Neural crest cell (in vitro differentiated cells): ENCODE data around the gene ARG2. TPM values are rescaled to one million over a fixed set of nuclear protein-coding genes. Genes with fewer than 3 reads are reported as not detected.

Source experiments
- DNase-seq: peaks from one replicate; pipeline ENCODE4 v3.0.0; 2021; ENCODE audit warnings: low read depth, mixed read lengths, low spot score
- H3K27ac Mint-ChIP-seq: one replicate; pipeline ENCODE4 v1.8.0; 2021; ENCODE audit warnings: mild to moderate bottlenecking, mixed read lengths; ENCODE audit not compliant: unreplicated experiment
- H3K27me3 Mint-ChIP-seq: 2 replicates; pipeline ENCODE4 v1.8.0; 2021; ENCODE audit warnings: low read depth, mild to moderate bottlenecking, mixed read lengths
- H3K36me3 Mint-ChIP-seq: 2 replicates; pipeline ENCODE4 v1.8.0; 2021; ENCODE audit warnings: low read depth, mild to moderate bottlenecking, mixed read lengths
- H3K4me1 Mint-ChIP-seq: 2 replicates; pipeline ENCODE4 v1.8.0; 2021; ENCODE audit warnings: mixed read lengths
- H3K4me3 Mint-ChIP-seq: one replicate; pipeline ENCODE4 v1.8.0; 2021; ENCODE audit warnings: mild to moderate bottlenecking, mixed read lengths
- H3K9me3 Mint-ChIP-seq: 2 replicates; pipeline ENCODE4 v1.8.0; 2021; ENCODE audit warnings: mixed read lengths
- total RNA-seq: library from RNA; stranded (reverse); gene quantifications from 2 replicates; pipeline ENCODE4 v1.2.1, GENCODE V29; 2021
- TF ChIP-seq, protein P1 (sequence below): fragments of 200-600 bp; sonication (generic); conservative IDR thresholded peaks from 2 replicates; pipeline ENCODE4 v1.5.0; 2021; ENCODE audit warnings: antibody characterized with exemption, mild to moderate bottlenecking

ARG2 gene
- total RNA-seq, 1 donor from 2014 or later, result 22.2 TPM

DNA sequence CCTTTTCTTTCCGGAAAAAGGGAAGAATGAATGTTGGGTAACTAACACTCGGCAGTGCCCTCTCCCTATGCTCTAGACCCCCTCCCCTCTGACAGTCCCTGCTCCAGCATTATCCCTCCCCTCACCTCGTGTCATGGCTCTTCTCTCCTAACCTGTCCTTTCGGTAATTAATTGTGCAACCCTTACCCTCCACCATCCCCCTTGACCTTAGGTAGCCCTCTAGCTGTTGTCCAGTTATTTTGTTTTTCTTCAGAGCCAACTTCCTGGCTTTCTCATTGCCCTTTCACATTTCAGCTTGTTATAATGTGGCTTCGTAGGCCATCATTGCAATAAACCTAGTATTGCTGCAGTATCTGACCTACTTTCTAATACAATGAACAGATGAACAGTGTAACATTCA, 11.2 kb downstream of the ARG2 start:
- Mint-ChIP-seq H3K27ac (no peak overlapping the region), H3K27me3 (no peaks in the 10 kb centered on the region), H3K9me3 (no peaks in the 10 kb centered on the region), H3K4me1 (no peaks in the 10 kb centered on the region), H3K4me3 (no peak overlapping the region), H3K36me3 (peaks cover 9% of the 10 kb centered on the region)
- DNase-seq, result no peak
- TF ChIP-seq, protein P1, sequence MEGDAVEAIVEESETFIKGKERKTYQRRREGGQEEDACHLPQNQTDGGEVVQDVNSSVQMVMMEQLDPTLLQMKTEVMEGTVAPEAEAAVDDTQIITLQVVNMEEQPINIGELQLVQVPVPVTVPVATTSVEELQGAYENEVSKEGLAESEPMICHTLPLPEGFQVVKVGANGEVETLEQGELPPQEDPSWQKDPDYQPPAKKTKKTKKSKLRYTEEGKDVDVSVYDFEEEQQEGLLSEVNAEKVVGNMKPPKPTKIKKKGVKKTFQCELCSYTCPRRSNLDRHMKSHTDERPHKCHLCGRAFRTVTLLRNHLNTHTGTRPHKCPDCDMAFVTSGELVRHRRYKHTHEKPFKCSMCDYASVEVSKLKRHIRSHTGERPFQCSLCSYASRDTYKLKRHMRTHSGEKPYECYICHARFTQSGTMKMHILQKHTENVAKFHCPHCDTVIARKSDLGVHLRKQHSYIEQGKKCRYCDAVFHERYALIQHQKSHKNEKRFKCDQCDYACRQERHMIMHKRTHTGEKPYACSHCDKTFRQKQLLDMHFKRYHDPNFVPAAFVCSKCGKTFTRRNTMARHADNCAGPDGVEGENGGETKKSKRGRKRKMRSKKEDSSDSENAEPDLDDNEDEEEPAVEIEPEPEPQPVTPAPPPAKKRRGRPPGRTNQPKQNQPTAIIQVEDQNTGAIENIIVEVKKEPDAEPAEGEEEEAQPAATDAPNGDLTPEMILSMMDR, result no peak

DNA sequence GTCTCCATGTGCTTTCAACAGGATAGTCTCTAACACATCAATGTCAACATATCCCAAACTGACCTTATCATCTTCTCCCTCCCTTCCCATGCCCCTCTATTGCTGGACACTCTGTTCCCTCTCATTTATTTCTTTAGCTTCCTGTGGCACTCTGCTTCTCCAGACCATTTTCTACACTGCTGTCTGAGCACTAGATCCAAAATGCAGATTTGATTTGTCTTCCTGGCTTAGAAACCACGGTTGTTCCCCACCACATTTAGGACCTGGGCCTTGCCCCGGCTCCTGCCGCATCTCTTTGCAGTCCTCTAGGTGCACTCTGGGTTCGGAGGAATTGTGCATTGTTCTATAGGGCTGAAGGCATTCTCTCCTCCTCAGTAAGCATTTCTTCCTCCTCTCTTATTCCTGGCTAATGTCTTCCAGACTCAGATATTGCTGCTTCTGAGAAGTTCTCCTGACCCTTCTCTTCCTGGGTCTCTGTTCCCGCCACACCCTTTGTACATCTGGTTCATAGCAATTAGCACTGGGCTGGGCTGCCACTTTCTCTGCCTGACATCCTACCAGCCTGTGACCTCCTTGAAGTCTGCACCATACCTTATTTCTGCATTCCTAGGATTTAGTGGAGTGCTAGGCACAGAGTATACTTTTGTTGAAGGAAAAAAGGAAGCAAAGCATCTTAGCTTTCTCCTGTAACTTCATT, 13.9 kb downstream of the ARG2 start:
- Mint-ChIP-seq H3K4me1 (no peaks in the 10 kb centered on the region), H3K27me3 (no peaks in the 10 kb centered on the region), H3K27ac (peak overlapping the region; percentile 20), H3K9me3 (no peaks in the 10 kb centered on the region), H3K4me3 (no peak overlapping the region), H3K36me3 (peaks cover 9% of the 10 kb centered on the region)
- DNase-seq, result no peak
- TF ChIP-seq, protein P1, result no peak

DNA sequence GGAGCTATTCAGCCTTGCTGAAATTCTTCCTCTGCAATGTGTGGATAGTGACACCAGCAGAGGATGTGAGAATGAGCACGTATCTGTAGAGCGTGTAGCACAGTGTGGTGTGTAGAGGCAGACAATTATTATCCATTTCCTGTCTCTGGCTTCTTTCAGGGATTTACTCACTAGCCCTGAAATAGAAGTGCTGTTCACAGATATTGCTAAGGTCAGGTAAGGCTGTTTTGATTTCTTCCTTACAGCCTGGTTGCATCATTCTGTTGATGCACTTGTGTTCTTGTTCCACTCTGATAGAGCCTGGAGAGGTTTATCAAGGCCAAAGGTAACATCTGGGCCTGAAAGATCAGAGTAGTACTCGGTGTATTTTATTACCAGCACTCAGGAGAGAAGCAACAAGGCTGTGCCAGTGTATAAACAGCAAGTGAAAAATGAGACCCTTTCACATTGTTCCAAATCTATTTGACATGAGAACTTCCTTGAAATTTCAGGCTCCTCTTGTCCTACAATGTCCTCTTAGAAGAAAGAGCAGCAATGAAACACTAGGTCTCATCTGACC, 16.7 kb downstream of the ARG2 start:
- TF ChIP-seq, protein P1, result no peak
- Mint-ChIP-seq H3K4me1 (no peaks in the 10 kb centered on the region), H3K27me3 (no peaks in the 10 kb centered on the region), H3K27ac (peak overlapping the region; percentile 19), H3K9me3 (no peaks in the 10 kb centered on the region), H3K36me3 (peaks cover 5% of the 10 kb centered on the region), H3K4me3 (no peak overlapping the region)
- DNase-seq, result no peak

DNA sequence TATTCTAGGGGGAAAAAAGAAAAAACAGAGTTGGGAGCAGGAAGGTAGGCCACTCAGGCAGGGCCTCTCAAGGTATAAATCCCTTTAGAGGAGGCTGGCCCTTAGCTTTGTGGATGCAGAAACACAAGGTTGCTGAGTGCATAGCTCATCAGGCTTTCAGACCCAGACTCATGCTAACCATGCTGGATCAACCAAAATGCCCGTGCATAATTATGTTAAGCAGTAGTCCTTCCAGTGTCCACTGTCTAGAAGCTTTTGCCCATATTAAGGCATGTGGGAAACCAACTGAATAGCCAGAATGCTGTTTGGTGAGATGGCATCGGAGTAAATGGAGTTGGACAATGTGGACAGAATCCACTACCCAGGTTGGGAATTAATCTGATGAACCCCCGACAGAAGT, 18.9 kb downstream of the ARG2 start:
- Mint-ChIP-seq H3K9me3 (no peaks in the 10 kb centered on the region), H3K36me3 (no peaks in the 10 kb centered on the region), H3K27ac (no peak overlapping the region), H3K4me1 (no peaks in the 10 kb centered on the region), H3K27me3 (no peaks in the 10 kb centered on the region), H3K4me3 (no peak overlapping the region)
- no peak for DNase-seq
- TF ChIP-seq, protein P1, result no peak

DNA sequence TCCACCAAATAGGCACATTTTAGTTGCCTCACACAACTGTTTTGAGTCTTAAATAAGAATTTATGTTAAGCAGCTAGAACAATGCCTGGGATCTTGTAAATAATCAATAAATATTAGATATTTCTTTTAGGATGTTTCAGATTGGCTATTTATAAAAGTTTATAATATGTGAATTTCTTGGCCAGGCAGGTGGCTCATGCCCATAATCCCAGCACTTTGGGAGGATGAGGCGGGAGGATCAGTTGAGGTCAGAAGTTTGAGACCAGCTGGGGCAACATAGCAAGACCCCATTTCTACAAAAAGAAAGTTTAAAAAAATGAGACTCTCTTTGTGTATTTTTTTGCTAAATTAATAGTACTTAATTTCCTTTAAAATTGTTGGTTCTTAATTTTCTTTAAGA, 21.8 kb downstream of the ARG2 start:
- Mint-ChIP-seq H3K4me1 (no peaks in the 10 kb centered on the region), H3K27me3 (no peaks in the 10 kb centered on the region), H3K27ac (no peak overlapping the region), H3K4me3 (no peak overlapping the region), H3K36me3 (peaks cover 3% of the 10 kb centered on the region), H3K9me3 (no peaks in the 10 kb centered on the region)
- TF ChIP-seq, protein P1, result no peak
- no peak for DNase-seq
